Inflammatory macrophage treated with lipopolysaccharide for 1 hour (primary cell): Measurements from ENCODE around the gene P4HB.
"Not testable (repeated sequence)": the region's sequence is repeated elsewhere in the genome, so short reads cannot be mapped to it uniquely, and the experiment has no call there.

Experiments
- DNase-seq, 2 donors: peaks; one replicate each; pipeline ENCODE4 v3.0.0-alpha.2; 2020 to 2022

Gene P4HB

DNA sequence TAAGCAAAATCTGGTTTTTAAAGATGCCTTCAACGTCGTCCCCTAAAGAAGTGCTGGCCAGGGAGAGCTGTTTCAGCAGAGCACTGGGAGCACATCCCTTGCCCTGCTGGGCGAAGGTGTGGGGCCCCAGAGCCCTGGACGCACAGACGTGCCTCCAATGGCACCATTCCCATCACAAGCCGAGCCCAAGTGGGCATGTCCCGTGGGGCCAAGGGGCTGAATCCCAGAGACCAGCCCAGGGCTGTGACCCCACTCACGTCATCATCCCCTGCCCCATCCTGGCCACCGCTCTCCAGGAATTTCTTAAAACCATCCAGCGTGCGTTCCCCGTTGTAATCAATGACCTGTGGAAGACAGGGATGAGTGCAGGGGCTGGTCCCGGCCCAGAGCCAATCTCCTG is 15.4 kb downstream of the P4HB start:
- DNase-seq: no peak

DNA sequence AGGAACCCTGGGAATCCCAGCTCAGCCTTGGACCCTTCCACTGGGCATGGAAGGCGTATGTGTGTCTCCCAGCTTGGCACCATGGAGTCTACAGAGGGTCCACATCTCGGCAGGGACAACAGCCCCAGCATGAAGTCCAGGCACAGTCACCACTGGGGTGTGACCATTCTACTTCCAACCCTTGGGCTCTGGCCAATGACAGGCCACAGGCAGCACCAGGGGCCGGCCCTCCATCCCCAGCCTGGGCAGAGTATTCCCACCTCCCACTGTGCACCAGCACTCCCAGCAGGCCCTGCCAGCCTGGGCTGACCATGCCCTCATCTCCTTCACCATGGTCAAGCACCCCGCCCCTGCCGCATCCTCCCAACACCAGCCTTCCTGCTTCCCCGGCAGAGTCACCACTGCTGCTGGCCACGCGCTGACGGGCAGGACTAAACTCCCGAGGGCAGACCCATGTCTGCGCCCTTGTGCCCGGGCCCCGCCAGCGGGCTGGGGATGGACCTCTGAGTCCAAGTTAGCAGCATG is 15.9 kb downstream of the P4HB start:
- DNase-seq: no peak

DNA sequence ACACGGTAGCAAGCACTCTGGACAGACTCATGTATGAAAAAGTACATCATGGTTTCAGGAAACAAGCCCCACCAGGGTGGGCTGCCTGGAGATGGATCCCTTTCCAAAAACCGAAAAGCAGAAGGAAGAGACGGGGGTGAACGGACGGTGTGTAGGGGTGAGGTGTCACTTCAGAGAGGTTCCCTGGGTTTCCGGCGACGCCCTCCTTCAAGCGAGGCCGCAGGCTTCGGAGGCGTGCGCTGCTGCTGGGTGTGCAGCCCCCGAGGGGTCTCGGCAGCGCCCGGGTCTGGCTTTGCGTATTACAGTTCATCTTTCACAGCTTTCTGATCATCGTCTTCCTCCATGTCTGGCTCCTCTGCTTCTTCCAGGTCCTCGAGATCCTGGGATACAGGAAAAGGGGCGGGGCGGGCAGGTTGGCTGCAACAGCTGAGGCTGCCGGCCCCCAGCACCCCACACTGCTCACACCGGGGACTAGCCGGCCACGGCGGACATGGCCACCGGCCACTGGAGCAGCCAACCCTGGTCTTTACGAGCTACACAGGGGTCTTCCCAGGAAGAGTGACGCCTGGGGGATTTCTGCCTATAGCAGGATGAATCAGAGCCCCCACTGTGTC is 16.5 kb downstream of the P4HB start:
- no peak for DNase-seq

- DNase-seq: no peak
These were observed 17.4 kb downstream of the P4HB start for GRCh38 chr17:81842725-81843504.

- DNase-seq: no peak
These were observed 18.0 kb downstream of the P4HB start for GRCh38 chr17:81842378-81842724.

GRCh38 chr17:81841866-81842265 is 18.5 kb downstream of the P4HB start:
- DNase-seq: no peak

DNA sequence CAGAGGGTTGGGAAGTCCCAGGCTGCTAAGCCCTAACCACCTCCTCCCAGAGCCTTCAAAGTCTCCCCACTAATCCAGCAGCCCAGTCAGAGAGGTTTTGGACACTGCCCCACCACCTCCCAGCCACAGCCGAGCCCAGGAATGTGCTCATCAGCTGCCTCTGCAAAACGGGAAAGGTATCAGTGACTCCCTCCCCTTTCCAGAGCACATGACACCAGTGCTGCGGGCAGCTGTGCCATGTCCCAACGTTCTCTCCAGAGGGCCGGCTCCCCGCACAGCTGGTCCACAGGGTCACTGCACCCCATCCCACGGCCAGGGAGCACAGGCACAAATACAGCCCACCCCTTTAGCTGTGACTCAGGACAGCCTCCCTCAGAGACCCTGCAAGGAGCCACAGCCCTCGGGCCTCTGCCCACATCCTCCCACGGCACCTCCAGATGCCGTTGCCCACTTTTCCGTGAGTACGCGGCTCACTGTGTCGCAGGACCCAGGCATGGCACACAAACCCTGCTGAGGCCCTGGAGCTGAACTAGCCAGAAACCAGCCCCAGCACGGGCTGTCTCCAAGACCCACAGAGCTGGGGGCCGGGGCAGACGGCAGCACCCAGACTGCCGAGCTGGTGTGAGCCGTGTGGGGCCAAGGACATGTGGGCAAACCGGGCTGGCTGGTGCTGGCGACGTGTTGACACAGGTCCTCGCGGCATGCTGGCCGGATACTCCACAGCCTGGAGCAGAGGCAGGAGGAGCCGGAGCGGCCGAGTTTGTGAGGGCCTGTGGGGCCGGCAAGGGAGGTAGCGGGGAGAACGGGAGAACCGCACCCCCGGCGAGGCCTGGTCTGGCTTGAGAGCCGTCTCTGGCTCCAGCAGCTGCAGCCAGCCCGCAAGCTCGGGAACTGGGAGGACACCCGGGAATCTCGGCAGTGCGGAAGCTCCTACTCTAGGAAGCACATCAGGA is 19.2 kb downstream of the P4HB start:
- peak in 1 of 2 donors; percentile 14 for DNase-seq

GRCh38 chr17:81840059-81840458 is 20.3 kb downstream of the P4HB start:
- DNase-seq: not testable (repeated sequence)

- no peak for DNase-seq
These were observed 21.0 kb downstream of the P4HB start for GRCh38 chr17:81839301-81839700.

- DNase-seq: no peak
These were observed 21.5 kb downstream of the P4HB start for GRCh38 chr17:81838753-81839255.

DNA sequence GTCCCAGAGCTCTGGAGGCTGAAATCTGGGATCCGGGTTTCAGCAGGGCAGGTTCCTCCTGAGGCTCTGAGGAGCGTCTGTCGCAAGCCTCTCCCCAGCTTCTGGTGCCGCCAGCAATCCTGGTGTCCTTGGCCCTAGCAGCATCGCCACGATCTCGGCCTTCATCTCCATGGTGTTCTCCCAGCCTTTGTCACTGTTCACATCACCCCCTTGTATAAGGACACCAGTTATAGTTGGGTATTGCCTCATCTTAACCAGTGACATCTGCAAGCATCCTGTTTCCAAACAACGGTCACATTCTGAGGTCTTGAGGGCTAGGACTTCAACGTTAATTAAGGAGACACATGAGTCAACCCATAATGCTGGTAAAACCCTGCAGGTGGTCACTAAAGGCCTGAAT is 22.7 kb downstream of the P4HB start:
- DNase-seq: peak; percentile 86 to 89

- no peak for DNase-seq
These were observed 25.5 kb downstream of the P4HB start, which contains the start of gene PPP1R27 for GRCh38 chr17:81834831-81835267. TSS of gene PPP1R27 (minus strand) at chr17:81835050. CDS start at chr17:81834953, 97 bp downstream.

- no peak for DNase-seq
These were observed 26.2 kb downstream of the P4HB start for GRCh38 chr17:81833921-81834830.

GRCh38 chr17:81833160-81833920 is 27.0 kb downstream of the P4HB start, which contains the start of gene MCRIP1:
TSS of gene MCRIP1 (minus strand) at chr17:81833291. CDS start at chr17:81824506, 8,785 bp downstream.
- peak; percentile 95 to 98 for DNase-seq

- DNase-seq: peak; percentile 27 to 30
These were observed 27.7 kb downstream of the P4HB start for GRCh38 chr17:81832608-81833159.

- DNase-seq: peak; percentile 77 to 90
These were observed 28.3 kb downstream of the P4HB start for GRCh38 chr17:81831957-81832607.

GRCh38 chr17:81831563-81831956 is 28.8 kb downstream of the P4HB start:
- no peak for DNase-seq

GRCh38 chr17:81829858-81830257 is 30.5 kb downstream of the P4HB start:
- no peak for DNase-seq

GRCh38 chr17:81828656-81829055 is 31.7 kb downstream of the P4HB start:
- no peak for DNase-seq
